T-helper 2 cell (primary cell): ENCODE data around the gene FGFBP1.

Experiments
- DNase-seq, 5 experiments: peaks; one replicate each; pipeline versions ENCODE4 v3.0.0 to v3.0.0-alpha.2; 2012 to 2022

The FGFBP1 gene

DNA sequence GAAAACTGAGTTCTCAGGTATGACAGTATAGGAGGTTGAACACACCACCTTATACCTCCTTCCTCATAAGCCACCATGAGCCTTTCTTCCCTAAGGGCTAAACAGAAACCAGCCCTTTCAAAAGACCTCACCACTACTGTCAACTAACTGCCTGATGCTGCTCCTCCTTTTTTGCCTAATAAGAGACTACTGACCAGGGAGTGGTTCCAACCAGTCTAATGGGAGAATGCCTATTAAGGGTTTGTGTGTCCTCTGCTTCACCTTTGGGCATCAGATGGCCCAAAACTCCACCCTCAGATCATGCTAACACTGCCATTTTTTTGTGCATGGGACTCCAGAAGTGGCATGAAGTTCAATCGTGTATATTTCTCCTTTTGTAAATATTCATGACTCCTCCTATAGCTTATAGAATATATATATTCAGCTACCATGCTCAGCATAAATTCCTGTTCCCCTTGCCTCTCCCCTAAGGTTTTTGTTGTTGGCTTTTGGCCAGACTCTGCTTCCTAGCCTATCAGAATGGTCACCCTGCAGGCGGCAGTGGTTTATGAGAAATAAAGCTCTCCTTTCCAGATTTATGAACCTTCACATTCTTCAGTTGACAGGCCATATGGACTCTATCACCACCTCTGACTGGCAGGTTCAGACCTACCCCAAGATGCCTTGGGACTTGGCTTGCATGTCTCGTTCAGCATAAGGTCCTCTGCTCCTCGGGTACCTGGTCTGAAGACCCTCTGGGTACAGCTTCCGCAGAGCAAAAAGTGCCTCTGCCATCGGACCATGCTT is 28.2 kb downstream of the FGFBP1 start:
- no peak for DNase-seq

DNA sequence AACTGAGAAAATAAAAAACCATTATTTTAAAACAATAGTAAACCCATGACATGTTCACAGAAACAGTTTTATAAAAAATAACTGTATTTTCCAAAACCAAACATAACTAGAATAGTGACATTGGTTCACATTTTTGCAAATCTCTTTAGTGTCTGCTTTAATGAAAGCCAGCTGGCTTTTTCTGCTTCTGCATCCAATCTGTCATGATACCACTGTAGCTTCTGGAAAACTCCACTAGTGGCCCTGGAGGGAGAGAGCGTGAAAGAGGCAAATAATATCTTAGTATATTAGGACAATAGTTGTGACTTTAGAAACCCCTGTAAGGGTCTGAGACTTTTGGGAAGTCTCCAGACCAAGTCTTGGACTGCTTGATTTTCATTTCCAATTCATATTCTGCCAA is 31.1 kb downstream of the FGFBP1 start:
- DNase-seq, result no peak

DNA sequence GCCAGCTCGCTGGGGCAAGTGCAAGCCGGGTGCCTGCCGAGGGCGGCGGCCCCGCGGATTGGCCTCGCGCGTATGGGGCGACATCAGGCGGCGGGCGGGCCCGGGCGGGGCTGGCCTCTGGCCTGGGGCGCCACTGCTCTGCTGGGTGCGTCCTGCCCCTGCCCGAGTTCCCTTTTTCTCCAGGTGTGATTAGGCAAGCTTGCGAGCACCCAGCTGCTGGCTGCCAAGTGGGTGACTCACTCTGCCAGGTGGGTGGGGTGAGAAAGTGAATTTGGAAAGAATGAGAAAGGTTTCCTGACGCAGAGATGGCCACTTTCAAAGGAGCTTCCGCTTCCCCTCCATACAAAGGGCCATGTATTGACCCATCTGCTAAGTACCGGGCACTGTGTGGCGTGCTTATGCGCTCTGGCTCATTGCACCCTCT is 32.5 kb downstream of the FGFBP1 start:
- DNase-seq, result no peak

DNA sequence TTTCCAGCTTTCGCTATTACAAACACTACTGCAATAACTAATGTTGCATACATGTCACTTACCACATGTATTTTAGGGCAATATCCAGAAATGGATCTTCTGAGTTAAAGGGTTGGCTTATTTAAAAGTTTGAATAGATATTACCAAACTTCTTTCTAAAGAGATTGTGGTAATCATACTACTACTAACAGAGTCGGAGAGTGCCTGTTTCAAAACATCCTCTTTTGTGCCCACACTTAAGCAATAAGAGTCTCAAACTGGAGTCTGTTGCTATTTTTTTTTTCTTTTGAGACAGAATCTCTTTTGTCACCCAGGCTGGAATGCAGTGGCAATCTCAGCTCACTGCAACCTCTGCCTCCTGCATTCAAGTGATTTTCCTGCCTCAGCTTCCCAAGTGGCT is 35.8 kb downstream of the FGFBP1 start:
- DNase-seq, result peak in 1 of 5 experiments; percentile 5

DNA sequence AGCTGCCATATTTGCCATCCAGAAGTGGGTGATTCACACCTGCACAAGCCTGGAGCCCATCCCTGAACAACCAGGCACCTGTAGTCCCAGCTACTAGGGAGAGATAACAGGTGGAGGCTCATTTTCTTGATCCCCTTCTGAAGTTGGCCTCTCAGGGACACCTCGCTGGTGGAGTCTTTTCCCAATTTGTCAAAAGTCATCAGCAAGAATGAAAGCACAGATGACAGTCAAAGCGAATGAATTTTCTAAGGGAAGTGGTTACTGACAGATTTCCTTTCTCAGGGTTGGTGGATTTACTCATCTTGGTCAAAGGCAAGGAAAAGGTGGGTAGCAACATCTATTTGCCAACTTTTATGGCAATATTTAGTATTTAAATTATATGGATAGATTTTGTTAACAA is 36.5 kb downstream of the FGFBP1 start:
- DNase-seq, result peak in 1 of 5 experiments; percentile 21

DNA sequence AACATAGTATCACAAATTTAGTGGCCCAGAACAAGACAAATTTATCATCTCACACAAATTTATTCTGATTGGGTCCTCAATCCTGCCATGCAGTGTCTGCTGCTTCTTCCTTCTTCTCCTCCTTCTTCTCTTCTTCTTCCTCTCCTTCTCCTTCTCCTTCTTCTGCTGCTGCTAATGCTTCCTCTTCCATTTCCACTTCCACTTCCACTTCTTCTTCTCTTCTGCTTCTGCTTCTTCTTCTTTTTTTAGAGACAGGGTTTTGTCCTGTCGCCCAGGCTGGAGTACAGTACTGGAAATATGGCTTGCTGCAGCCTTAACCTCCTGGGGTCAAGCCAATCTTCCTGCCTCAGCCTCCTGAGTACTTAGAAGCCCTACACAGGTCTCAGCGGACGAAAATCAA is 37.5 kb downstream of the FGFBP1 start:
- DNase-seq, result no peak

DNA sequence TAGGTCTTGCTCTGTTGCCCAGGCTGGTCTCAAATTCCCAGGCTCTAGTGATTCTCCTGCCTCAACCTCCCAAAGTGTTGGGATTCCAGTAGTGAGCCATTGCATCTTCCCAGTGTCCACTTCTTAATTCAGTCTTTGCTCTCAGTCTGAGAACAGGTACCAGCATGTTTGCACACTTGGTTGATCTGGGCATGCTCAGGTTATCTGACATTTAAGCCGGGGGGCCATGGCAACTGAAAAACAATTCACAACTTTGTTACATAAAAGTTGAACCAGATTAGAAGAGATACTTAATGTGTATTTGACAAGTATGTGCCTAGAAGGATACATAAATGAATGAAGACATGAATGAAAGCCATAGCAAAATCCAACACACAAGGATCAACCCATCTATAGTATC is 39.0 kb downstream of the FGFBP1 start:
- DNase-seq, result no peak

DNA sequence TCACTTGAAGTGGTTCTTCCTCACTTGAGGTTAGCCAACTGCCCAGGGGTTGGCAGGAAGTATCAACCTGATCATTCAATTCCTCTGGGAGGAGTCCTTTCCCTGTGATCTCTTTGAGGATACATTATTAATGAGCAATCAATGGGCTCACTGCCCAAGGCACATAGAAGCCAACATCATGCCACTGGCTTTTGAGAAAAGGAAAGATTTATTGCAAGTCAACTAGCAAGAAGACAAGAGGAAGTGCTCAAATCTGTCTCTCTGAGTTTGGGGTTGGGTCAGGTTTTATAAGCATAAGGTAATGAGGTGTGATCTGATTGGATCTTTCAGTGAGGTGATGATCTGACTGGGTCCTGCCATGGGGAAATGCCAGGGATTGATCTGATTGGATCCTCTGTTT is 39.6 kb downstream of the FGFBP1 start:
- DNase-seq, result no peak

DNA sequence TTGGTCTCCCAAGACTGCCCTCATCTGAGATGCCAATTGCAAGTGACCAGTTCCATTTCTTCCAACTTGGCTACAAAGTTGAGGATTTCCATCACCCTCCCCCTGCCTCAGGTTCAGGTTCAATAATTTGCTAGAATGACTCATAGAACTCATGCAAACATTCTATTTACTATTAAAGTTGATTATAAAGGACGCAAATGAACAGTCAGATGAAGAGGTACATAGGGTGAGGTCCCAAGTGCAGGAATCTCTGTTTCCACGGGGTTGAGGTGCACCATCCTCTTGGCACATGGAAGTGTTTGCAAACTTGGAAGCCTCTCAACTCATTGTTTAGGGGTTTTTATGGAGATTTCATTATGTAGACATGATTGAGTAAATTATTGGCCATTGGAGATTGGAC is 41.0 kb downstream of the FGFBP1 start:
- no peak for DNase-seq

DNA sequence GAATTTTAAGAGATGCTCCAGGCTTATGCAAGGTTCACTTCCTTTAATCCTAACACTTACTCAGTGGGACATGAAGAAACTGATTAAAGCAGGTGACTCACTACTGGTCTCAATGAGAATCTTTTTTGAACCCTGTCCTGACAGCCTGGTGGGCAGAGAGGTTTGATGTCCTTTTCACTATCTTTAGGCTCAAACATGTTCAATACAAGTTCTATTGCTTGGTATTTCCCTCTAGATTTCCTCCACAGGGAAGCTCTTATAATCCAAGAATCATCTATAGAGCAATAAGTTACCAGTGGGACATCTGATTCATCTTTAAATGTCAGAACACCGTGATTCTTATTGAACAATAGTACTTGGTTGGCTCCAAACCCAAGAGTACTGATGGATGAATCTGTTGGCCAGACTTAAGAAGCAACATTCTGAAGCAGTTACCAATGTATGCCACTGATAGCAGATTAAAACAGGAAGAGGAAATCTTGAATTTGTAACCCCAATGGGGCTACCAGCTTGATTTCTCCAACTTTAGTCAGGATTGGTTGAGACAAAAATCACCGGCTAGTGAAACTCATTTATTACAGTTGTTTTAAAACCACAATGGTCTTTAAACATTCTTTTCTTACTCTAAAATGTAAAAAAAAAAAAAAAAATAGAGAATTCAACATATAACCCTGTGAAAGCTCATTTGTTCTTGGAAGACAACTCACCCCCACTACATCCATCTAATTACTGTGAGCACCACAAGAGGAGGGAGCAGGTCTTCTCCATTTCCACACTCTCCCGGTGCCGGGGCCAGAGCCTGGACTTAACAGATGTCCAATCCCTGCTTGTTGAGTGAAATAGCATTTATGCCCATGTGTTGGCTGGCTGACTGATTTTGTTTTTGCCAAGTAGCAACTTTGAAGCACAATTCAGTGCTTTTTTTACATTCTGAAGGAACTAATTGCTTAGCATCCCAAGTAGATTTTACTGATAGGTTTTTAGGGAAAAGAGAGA is 43.3 kb downstream of the FGFBP1 start:
- no peak for DNase-seq

DNA sequence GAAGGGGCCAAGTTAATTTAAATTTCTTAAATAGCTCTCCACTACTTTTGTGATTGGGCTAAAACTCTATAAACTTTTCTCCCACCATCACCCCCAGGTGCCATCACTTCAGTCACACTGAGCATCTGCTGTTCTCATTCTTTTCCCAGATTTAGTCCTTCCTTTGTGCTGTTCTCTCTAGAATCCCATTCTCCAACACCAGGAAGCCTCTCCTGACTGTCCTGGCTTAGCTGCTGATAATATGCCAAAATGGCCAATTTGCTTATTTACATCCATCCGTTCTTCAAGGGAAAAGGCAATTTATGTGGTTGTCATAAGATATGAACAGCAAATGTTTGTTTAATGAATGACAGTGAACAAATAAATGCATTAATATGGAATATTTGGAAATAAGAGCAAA is 44.1 kb downstream of the FGFBP1 start:
- no peak for DNase-seq

DNA sequence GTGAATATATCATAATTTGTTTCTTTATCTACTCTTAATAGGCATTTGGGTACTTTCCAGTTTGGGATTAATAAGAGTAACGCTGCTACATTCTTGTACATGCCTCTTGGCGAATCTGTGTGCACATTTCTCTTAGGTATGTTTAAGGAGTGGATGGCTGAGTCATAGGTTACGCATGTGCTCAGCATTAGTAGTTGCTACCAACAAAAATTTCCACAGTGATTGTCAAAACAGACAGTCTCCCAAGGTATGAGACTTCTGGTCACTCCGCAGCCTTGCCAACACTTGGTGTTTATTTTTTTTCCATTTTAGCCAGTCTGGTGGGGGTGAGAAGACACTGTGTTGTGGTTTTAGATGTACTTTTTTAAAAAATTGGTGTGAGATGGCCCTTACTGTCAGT is 44.6 kb downstream of the FGFBP1 start:
- no peak for DNase-seq

DNA sequence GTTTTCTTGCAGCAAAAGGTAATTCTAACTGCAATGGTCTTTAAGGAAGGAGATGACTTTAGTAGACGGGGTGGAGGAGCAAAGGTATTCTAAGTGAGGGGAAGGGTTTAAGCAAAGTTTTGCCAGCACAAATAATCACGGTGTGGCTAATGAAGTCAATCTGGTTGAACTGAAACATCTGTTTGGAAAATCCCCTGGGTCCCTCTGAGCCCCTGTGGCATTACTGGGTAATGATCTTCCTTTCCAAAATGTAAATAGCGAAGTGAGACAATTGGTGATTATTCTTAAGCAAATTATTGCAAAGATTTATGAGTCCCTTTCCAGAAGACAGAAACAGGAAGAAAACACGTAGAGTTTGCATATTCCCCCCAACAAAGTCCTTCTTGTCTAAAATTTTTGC is 47.2 kb downstream of the FGFBP1 start:
- DNase-seq, result no peak

DNA sequence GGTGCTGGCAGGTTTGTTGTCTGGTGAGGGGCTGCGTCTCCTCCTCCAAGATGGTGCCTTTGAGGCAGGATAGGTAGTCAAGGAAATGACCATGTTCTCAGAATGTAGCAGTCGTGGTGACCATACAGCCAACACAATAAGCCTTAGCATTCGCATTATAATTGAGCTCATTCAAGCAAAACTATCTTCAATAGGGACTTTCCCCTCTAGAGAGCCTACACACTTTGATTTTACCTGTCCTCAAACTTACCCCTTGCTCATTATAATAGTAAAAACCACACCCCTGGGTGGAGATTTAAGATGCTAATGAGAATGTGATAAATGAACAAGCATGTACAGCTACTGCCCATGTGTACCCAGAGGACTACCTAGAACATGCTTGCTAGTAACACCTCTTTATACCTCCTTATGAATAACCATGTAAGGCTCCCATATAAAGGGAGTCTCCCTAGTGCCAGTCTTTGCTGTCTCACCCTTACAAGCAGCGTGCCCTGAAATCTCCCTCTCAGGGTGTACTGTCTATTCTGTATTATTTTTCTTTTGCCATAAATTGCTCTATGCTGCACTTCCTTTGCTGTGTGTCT is 48.2 kb downstream of the FGFBP1 start:
- no peak for DNase-seq

DNA sequence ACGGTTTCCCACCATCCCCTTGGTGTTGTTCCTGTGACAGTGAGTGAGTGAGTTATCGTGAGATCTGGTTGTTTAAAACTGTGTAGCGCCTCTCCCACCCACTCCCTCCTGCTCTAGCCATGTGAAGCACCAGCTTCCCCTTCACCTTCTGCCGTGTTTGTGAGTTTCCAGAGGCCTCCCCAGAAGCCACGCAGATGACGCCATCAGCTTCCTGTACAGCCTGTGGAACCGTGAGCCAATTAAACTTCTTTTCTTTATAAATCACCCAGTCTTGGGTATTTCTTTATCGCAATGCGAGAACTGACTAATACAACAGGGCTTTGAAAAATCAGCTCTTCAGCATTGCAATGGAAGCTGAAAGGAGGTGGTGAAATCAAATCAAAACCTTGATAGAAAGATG is 50.0 kb downstream of the FGFBP1 start:
- DNase-seq, result no peak
